ENCODE data around the gene LHFPL3. TPM values are rescaled to one million over a fixed set of nuclear protein-coding genes. Genes with fewer than 3 reads are reported as not detected.

LHFPL3 gene
- total and polyA plus RNA-seq, 9 of the 15 experiments (the other 6 are each of a cell fraction or from before 2014, with no cell fraction given) = 0.21 to 0.52 TPM; not detected in 7

DNA sequence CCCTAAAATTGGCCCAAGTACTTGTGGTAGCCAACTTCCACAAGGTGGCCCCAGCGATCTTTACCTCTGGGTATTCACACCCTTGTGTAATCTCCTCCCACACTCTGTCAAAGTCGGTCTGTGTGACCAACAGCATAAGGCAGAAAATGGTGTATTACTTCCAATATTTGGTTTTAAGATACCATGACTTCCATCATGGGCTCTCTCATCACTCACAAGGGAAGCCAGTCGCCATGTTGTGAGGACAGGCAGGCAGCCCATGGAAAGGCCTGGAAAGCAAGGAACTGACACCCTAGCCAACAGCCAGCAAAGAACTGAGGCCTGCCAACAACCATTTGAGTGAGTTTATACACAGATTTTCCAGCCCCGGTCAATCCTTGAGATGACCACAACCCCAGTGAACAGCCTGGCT lies 594.6 kb downstream of the LHFPL3 start (continued):
- TF ChIP-seq SPI1 (IDR thresholded peaks at IDR 0.05; ENCODE audit: borderline replicate concordance, low read depth, low read length) (no peak), TCF3 (CRISPR knock-in tag; IDR thresholded peaks at IDR 0.05) (peak; percentile 32; the same call in 1 of the 2 replicates), HNRNPK (IDR thresholded peaks at IDR 0.05; ENCODE audit: low read depth, low read length, poor library complexity, severe bottlenecking) (no peak), FOXK2 (conservative IDR thresholded peaks at IDR 0.05 in 1 of 2, IDR thresholded peaks at IDR 0.05 in 1 of 2; ENCODE audit: low read depth in 2 of 2) (no peak), ARNT (IDR thresholded peaks at IDR 0.05) (0 out of 4 replicates have a peak, but pooled peaks of 1 of the 2 experiments have one; percentile 62), HSF4 (CRISPR knock-in tag; IDR thresholded peaks at IDR 0.05; ENCODE audit: borderline replicate concordance) (no peak), TRIM24 (IDR thresholded peaks at IDR 0.05) (no peak), ATF7 (IDR thresholded peaks at IDR 0.05) (peak; percentile 49; the same call in 1 of the 2 replicates), ZNF79 (CRISPR knock-in tag; IDR thresholded peaks at IDR 0.05; ENCODE audit: low read depth) (no peak), BRF1 (IDR thresholded peaks at IDR 0.05; ENCODE audit: borderline replicate concordance, extremely low read depth, insufficient read length) (no peak), KLF16 (IDR thresholded peaks at IDR 0.05) (peak; percentile 59; the same call in 1 of the 2 replicates), PCBP2 (IDR thresholded peaks at IDR 0.05; ENCODE audit: low read depth, low read length, poor library complexity, severe bottlenecking) (no peak), GTF2E2 (tag; IDR thresholded peaks at IDR 0.05) (no peak), GATA2 (CRISPR knock-in tag; IDR thresholded peaks at IDR 0.05) (no peak)
- TF ChIP-seq, protein P1, sequence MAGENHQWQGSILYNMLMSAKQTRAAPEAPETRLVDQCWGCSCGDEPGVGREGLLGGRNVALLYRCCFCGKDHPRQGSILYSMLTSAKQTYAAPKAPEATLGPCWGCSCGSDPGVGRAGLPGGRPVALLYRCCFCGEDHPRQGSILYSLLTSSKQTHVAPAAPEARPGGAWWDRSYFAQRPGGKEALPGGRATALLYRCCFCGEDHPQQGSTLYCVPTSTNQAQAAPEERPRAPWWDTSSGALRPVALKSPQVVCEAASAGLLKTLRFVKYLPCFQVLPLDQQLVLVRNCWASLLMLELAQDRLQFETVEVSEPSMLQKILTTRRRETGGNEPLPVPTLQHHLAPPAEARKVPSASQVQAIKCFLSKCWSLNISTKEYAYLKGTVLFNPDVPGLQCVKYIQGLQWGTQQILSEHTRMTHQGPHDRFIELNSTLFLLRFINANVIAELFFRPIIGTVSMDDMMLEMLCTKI (IDR thresholded peaks at IDR 0.05; ENCODE audit: partially characterized antibody) = no peak
- TF ChIP-seq, protein P2, sequence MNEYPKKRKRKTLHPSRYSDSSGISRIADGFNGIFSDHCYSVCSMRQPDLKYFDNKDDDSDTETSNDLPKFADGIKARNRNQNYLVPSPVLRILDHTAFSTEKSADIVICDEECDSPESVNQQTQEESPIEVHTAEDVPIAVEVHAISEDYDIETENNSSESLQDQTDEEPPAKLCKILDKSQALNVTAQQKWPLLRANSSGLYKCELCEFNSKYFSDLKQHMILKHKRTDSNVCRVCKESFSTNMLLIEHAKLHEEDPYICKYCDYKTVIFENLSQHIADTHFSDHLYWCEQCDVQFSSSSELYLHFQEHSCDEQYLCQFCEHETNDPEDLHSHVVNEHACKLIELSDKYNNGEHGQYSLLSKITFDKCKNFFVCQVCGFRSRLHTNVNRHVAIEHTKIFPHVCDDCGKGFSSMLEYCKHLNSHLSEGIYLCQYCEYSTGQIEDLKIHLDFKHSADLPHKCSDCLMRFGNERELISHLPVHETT (CRISPR knock-in tag; conservative IDR thresholded peaks at IDR 0.05 in 1 of 2, IDR thresholded peaks at IDR 0.05 in 1 of 2) = no peak
- TF ChIP-seq, protein P3, sequence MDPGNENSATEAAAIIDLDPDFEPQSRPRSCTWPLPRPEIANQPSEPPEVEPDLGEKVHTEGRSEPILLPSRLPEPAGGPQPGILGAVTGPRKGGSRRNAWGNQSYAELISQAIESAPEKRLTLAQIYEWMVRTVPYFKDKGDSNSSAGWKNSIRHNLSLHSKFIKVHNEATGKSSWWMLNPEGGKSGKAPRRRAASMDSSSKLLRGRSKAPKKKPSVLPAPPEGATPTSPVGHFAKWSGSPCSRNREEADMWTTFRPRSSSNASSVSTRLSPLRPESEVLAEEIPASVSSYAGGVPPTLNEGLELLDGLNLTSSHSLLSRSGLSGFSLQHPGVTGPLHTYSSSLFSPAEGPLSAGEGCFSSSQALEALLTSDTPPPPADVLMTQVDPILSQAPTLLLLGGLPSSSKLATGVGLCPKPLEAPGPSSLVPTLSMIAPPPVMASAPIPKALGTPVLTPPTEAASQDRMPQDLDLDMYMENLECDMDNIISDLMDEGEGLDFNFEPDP (CRISPR knock-in tag; IDR thresholded peaks at IDR 0.05) = no peak
- TF ChIP-seq, protein P4, sequence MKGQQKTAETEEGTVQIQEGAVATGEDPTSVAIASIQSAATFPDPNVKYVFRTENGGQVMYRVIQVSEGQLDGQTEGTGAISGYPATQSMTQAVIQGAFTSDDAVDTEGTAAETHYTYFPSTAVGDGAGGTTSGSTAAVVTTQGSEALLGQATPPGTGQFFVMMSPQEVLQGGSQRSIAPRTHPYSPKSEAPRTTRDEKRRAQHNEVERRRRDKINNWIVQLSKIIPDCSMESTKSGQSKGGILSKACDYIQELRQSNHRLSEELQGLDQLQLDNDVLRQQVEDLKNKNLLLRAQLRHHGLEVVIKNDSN (CRISPR knock-in tag; IDR thresholded peaks at IDR 0.05) = no peak
- TF ChIP-seq, protein P5, sequence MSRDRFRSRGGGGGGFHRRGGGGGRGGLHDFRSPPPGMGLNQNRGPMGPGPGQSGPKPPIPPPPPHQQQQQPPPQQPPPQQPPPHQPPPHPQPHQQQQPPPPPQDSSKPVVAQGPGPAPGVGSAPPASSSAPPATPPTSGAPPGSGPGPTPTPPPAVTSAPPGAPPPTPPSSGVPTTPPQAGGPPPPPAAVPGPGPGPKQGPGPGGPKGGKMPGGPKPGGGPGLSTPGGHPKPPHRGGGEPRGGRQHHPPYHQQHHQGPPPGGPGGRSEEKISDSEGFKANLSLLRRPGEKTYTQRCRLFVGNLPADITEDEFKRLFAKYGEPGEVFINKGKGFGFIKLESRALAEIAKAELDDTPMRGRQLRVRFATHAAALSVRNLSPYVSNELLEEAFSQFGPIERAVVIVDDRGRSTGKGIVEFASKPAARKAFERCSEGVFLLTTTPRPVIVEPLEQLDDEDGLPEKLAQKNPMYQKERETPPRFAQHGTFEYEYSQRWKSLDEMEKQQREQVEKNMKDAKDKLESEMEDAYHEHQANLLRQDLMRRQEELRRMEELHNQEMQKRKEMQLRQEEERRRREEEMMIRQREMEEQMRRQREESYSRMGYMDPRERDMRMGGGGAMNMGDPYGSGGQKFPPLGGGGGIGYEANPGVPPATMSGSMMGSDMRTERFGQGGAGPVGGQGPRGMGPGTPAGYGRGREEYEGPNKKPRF (IDR thresholded peaks at IDR 0.05; ENCODE audit: low read depth, low read length) = no peak
- TF ChIP-seq, protein P6, sequence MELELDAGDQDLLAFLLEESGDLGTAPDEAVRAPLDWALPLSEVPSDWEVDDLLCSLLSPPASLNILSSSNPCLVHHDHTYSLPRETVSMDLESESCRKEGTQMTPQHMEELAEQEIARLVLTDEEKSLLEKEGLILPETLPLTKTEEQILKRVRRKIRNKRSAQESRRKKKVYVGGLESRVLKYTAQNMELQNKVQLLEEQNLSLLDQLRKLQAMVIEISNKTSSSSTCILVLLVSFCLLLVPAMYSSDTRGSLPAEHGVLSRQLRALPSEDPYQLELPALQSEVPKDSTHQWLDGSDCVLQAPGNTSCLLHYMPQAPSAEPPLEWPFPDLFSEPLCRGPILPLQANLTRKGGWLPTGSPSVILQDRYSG (tag; conservative IDR thresholded peaks at IDR 0.05; ENCODE audit: low read depth) = no peak

Measured in K562 (cell line).